Measurements from ENCODE around the gene CGREF1.
A peak's percentile ranks its signal among the peaks of the same experiment; 100 is the strongest.

GRCh38 chr2:27133905-27134780 is 15.2 kb upstream of the CGREF1 start, which contains the start of gene PREB:
- TF ChIP-seq CTCF (tag by site-specific recombination; IDR thresholded peaks at IDR 0.05) (0 out of 2 replicates have a peak, but pooled peaks have one; percentile 29), SP2 (tag by site-specific recombination; IDR thresholded peaks at IDR 0.05) (peak; percentile 65), GLIS2 (tag by site-specific recombination; IDR thresholded peaks at IDR 0.05) (peak; percentile 75), ZFP37 (tag by site-specific recombination; IDR thresholded peaks at IDR 0.05) (no peak), ZBTB8A (tag by site-specific recombination; IDR thresholded peaks at IDR 0.05) (peak; percentile 45), ZNF501 (tag by site-specific recombination; IDR thresholded peaks at IDR 0.05) (no peak), INSM2 (tag by site-specific recombination; IDR thresholded peaks at IDR 0.05) (no peak), YY1 (tag by site-specific recombination; IDR thresholded peaks at IDR 0.05) (no peak), REST (tag by site-specific recombination; IDR thresholded peaks at IDR 0.05) (no peak), ZNF398 (tag by site-specific recombination; IDR thresholded peaks at IDR 0.05) (no peak), TCF7L2 (IDR thresholded peaks at IDR 0.05; ENCODE audit: borderline replicate concordance, low read depth, low read length) (no peak), KLF8 (tag by site-specific recombination; IDR thresholded peaks at IDR 0.05) (no peak), ZNF768 (tag by site-specific recombination; IDR thresholded peaks at IDR 0.05) (no peak)

All from HEK293 (cell line).